HG03097 (cell line): ENCODE measurements around the gene SOWAHB.

ENCODE experiments used
- ATAC-seq: cut with Tn5 transposase; IDR thresholded peaks from one replicate; pipeline ENCODE4 v1.9.1; 2021; ENCODE audit not compliant: unreplicated experiment, low FRiP score

The SOWAHB gene

DNA sequence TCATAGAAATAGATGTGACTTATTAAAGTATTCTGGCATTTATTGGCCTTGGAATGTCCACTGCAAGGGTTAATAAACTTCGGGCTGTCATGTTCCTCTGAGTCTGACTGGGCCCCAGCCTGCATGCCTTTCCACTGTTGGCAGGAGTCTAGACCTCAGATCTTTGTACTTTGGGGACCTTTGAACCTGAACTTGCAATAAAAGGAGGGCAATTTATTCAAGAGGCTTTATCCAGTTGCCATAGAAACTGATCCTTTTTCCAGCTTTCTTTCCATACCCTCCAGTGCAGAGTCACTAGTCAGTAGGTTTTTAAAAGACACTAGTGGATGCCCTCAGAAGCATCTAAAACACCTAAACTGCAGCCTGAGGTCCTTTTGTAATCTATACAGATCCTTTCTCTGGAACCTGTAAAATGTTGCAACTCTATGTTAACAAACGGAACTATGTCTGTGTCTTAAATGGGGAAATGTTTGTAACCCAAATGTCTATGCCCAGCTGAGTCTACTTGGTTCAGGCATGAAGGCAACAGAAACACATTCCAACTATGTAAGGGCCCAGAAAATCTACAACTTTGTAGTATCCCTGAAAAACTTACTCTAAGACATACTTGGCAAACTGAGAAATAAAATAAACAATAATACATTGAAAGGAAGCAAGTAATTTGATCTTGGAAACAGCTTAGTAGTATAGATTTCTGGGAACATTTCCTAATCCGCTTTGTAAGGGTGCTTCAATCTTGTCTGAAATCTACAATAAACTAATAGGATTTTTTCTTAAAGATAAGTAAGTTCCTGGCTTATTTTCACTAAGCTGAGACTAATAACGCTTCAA lies 41.5 kb downstream of the SOWAHB start:
- no peak for ATAC-seq

DNA sequence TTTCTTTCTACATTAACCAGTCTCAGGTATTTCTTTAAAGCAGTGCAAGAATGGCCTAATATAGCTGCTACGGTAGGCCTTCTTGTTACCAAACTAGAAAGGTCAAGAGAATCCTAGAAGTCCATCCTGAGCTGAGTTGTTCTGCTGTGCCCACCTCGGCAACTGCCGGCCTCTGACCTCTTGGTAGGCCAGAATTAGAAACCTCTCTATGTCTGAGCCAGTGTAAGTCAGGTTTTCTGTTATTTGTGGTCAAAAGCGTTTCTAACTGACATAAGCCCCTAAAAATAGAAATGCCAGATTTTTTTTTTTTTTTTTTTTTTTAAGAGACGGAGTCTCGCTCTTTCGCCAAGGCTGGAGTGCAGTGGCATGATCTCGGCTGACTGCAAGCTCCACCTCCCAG lies 43.1 kb downstream of the SOWAHB start:
- ATAC-seq, result no peak

DNA sequence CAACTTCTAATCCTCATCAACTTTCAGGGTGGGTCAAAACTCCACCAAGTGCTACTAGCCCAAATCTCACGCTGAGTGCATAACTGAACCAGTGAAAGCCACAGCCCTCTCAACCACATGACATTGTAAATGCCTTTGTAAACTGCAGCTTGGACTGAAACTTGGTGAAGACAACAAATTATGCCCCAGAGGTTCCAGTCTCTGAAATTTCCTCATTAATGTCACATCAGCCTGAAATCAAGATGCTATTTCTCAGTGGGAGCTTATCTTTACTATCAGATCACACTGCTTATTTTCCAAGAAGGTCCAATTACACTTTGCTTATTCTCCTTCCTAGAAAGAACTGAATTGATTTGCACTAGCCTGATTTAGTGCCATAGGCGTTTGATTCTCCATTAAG lies 46.6 kb downstream of the SOWAHB start:
- no peak for ATAC-seq

DNA sequence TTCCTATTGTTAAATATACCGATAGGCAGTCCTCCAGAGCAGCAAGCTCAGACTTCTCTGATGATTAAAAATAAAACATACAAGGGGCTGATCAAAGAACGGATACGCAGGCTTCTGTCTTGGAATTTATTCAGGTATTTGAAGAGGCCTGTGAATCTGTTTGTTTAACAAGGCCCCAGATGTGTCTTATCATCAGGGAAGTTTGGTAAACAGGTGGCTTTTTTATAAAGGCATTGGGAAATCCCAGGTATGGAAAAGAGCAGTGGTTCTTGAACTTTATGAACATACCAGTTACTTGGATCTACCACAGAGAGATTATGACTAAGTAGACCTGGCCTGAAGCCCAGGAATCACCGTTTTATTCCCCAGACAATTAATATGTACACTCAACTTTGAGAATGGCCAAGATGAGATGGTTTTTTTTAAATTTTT lies 47.9 kb downstream of the SOWAHB start:
- ATAC-seq, result no peak
